CD14-positive monocyte (primary cell): ENCODE measurements around the gene CNTN5. TPM values are rescaled to one million over a fixed set of nuclear protein-coding genes. Genes with fewer than 3 reads are reported as not detected.

ENCODE experiments used
- DNase-seq, 3 donors: peaks; one replicate each; pipeline ENCODE4 v3.0.0-alpha.2; 2011 to 2022
- H2AFZ ChIP-seq: 2 replicates; pipeline ENCODE4 v1.6.0; 2012; ENCODE audit warnings: mild to moderate bottlenecking, low read depth, low read length, inconsistent platforms; ENCODE audit not compliant: insufficient read depth, poor library complexity, severe bottlenecking
- H3K27ac ChIP-seq, 2 donors: 1 replicate in 1 of 2; 2 replicates in 1 of 2; pipeline ENCODE4 v1.5.1; 2012 to 2013; ENCODE audit warnings: low read length in 2 of 2, control low read depth in 1 of 2, inconsistent platforms in 1 of 2, low read depth in 1 of 2, mild to moderate bottlenecking in 1 of 2
- H3K27me3 ChIP-seq, 2 donors: one replicate each; pipeline versions ENCODE4 v1.6.0 to v1.6.1; 2011 to 2013; ENCODE audit warnings: low read length in 2 of 2; ENCODE audit not compliant: control insufficient read depth in 2 of 2, insufficient read depth in 2 of 2
- H3K36me3 ChIP-seq, 2 donors: replicated peaks in 1 of 2; 1 replicate in 1 of 2; 2 replicates in 1 of 2; pipeline versions ENCODE4 v1.5.1 to v1.6.1; 2012 to 2013; ENCODE audit warnings: low read length in 2 of 2, control low read depth in 1 of 2, inconsistent platforms in 1 of 2, mild to moderate bottlenecking in 1 of 2; ENCODE audit not compliant: insufficient read depth in 2 of 2, control insufficient read depth in 1 of 2
- H3K4me1 ChIP-seq, 2 donors: 1 replicate in 1 of 2; 2 replicates in 1 of 2; pipeline versions ENCODE4 v1.5.1 to v1.6.1; 2012 to 2013; ENCODE audit warnings: low read length in 2 of 2, control low read depth in 1 of 2, inconsistent platforms in 1 of 2, mild to moderate bottlenecking in 1 of 2, moderate library complexity in 1 of 2; ENCODE audit not compliant: insufficient read depth in 2 of 2, control insufficient read depth in 1 of 2
- H3K4me2 ChIP-seq: replicated peaks from 2 replicates; pipeline ENCODE3; 2012; ENCODE audit warnings: low read length, moderate library complexity, mild to moderate bottlenecking; ENCODE audit not compliant: poor library complexity, severe bottlenecking; ENCODE audit errors: extremely low read depth
- H3K4me3 ChIP-seq, 3 experiments: fragments of 200-600 bp in 1 of 3; sonication (generic) in 1 of 3; replicated peaks in 1 of 3; 1 replicate in 2 of 3; 2 replicates in 1 of 3; pipeline ENCODE4 v1.5.1; 2011 to 2013; ENCODE audit warnings: low read length in 3 of 3, mild to moderate bottlenecking in 3 of 3, control low read depth in 2 of 3, low read depth in 2 of 3, inconsistent platforms in 1 of 3, moderate library complexity in 1 of 3
- H3K79me2 ChIP-seq: 2 replicates; pipeline ENCODE4 v1.6.0; 2012; ENCODE audit warnings: mild to moderate bottlenecking, control low read depth, inconsistent platforms, low read length, moderate library complexity; ENCODE audit not compliant: insufficient read depth
- H3K9ac ChIP-seq: 2 replicates; pipeline ENCODE4 v1.6.0; 2017; ENCODE audit warnings: low read length, mild to moderate bottlenecking; ENCODE audit not compliant: insufficient read depth, poor library complexity, severe bottlenecking
- H3K9me3 ChIP-seq, 2 donors: replicated peaks in 1 of 2; 1 replicate in 1 of 2; 2 replicates in 1 of 2; pipeline versions ENCODE4 v1.5.1 to v1.6.1; 2012 to 2013; ENCODE audit warnings: low read length in 2 of 2, control low read depth in 1 of 2; ENCODE audit not compliant: control insufficient read depth in 1 of 2, insufficient read depth in 1 of 2
- H4K20me1 ChIP-seq: 2 replicates; pipeline ENCODE4 v1.6.0; 2012; ENCODE audit warnings: mild to moderate bottlenecking, low read length, control low read depth, moderate library complexity; ENCODE audit not compliant: insufficient read depth
- H3K27ac Mint-ChIP-seq, 7 donors: one replicate each; pipeline ENCODE4 v1.8.0; 2020; ENCODE audit warnings: mild to moderate bottlenecking in 7 of 7, mixed read lengths in 7 of 7, moderate library complexity in 6 of 7, inconsistent platforms in 2 of 7
- H3K27me3 Mint-ChIP-seq, 3 donors: one replicate each; pipeline ENCODE4 v1.8.0; 2021 to 2022; ENCODE audit warnings: low read depth in 3 of 3, mild to moderate bottlenecking in 3 of 3, mixed read lengths in 3 of 3, moderate library complexity in 3 of 3, inconsistent platforms in 1 of 3
- H3K36me3 Mint-ChIP-seq, 2 donors: one replicate each; pipeline ENCODE4 v1.8.0; 2020; ENCODE audit warnings: mixed read lengths in 2 of 2, inconsistent platforms in 1 of 2, mild to moderate bottlenecking in 1 of 2
- H3K4me1 Mint-ChIP-seq: one replicate; pipeline ENCODE4 v1.8.0; 2020; ENCODE audit warnings: mild to moderate bottlenecking, mixed read lengths
- H3K4me3 Mint-ChIP-seq, 2 donors: one replicate each; pipeline ENCODE4 v1.8.0; 2020; ENCODE audit warnings: mild to moderate bottlenecking in 2 of 2, mixed read lengths in 2 of 2, moderate library complexity in 1 of 2
- H3K9me3 Mint-ChIP-seq, 7 donors: one replicate each; pipeline ENCODE4 v1.8.0; 2020 to 2022; ENCODE audit warnings: mixed read lengths in 7 of 7, mild to moderate bottlenecking in 6 of 7, moderate library complexity in 6 of 7, inconsistent platforms in 2 of 7
- CTCF ChIP-seq: fragments of 200-600 bp; IDR thresholded peaks from one replicate; pipeline ENCODE4 v1.8.0; 2022; ENCODE audit warnings: antibody characterized with exemption, mild to moderate bottlenecking
- WGBS: methylation state at CpG from one replicate; pipeline ENCODE4 v1.1.5; 2013; ENCODE audit warnings: missing lambda C conversion rate; ENCODE audit not compliant: insufficient coverage; 5-methylcytosine and 5-hydroxymethylcytosine counted together
- intact Hi-C, 2 donors: fragments of 100-400 bp; cut with micrococcal nuclease; formaldehyde crosslinking; loops; one replicate each; pipeline versions ENCODE4 v1.15.0 to v1.15.1; 2023
- polyA plus RNA-seq, 3 donors: library from polyadenylated mRNA; depleted of rRNA in 1 of 3; unstranded in 2 of 3; stranded (reverse) in 1 of 3; fragments of 300-500 nt in 2 of 3; fragments of >200 nt in 1 of 3; fragmentation: Illumina TruSeq in 2 of 3; gene quantifications; 1 replicate in 2 of 3; 2 replicates in 1 of 3; pipeline ENCODE4 v1.2.3, GENCODE V29; 2012 to 2021

Gene CNTN5
- polyA plus RNA-seq, 3 donors = not detected

- no peaks in the 10 kb centered on the region for H3K27me3 ChIP-seq
- Mint-ChIP-seq H3K4me1 (no peaks in the 10 kb centered on the region), H3K4me3 (no peak overlapping the region), H3K27me3 (no peaks in the 10 kb centered on the region), H3K36me3 (no peaks in the 10 kb centered on the region), H3K9me3 (peaks cover 0 to 2% (median 0%) of the 10 kb centered on the region in 7 donors), H3K27ac (no peak overlapping the region)
- WGBS = no CpG with 5 or more reads among the region's 5 CpGs
- H3K79me2 ChIP-seq = no peaks in the 10 kb centered on the region
- H3K4me2 ChIP-seq = no peak overlapping the region
- H3K9me3 ChIP-seq = no peaks in the 10 kb centered on the region
- no peaks in the 10 kb centered on the region for H4K20me1 ChIP-seq
- no peaks in the 10 kb centered on the region for H3K4me1 ChIP-seq
- no peak overlapping the region for H3K9ac ChIP-seq
- H3K36me3 ChIP-seq = no peaks in the 10 kb centered on the region
- no peak overlapping the region for H2AFZ ChIP-seq
- no peak overlapping the region for H3K27ac ChIP-seq
- no peak overlapping the region for H3K4me3 ChIP-seq
- no peak for DNase-seq
- intact Hi-C loops = no loop called here
- TF ChIP-seq CTCF = no peak
Observed at GRCh38 chr11:100297516-100297915, 1276.8 kb downstream of the CNTN5 start.

DNA sequence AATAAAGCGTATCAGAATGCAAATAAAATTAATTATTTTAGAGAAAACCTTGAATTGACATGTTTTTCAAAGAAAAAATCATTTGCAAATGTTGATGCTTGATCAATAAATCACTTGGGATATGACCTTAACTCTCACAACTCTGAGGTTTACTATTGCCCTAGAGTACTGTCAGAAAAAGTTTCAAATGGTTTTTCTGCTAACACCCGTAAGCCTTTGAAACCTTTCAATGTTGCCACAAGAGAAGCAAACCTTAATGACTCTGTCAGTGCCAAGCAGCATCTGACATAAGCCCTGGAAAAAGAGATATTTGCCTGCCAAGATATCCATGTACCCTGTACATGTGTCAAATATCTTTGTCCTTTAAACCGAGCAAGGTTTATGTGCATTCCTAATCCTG, 1282.1 kb downstream of the CNTN5 start:
- Histone ChIP-seq H2AFZ (no peak overlapping the region), H3K9ac (no peak overlapping the region), H3K4me1 (no peaks in the 10 kb centered on the region), H3K4me2 (no peak overlapping the region), H3K4me3 (no peak overlapping the region), H4K20me1 (no peaks in the 10 kb centered on the region), H3K79me2 (no peaks in the 10 kb centered on the region), H3K27ac (no peak overlapping the region), H3K36me3 (no peaks in the 10 kb centered on the region), H3K9me3 (no peaks in the 10 kb centered on the region), H3K27me3 (no peaks in the 10 kb centered on the region)
- intact Hi-C loops = no loop called here
- H3K36me3 Mint-ChIP-seq = no peaks in the 10 kb centered on the region
- H3K4me3 Mint-ChIP-seq = no peak overlapping the region
- H3K27me3 Mint-ChIP-seq = no peaks in the 10 kb centered on the region
- H3K9me3 Mint-ChIP-seq = peaks cover 0 to 3% (median 0%) of the 10 kb centered on the region in 7 donors
- no peak for DNase-seq
- no peak overlapping the region for H3K27ac Mint-ChIP-seq
- no peak for TF ChIP-seq CTCF
- 90% methylated on average over 1 of the region's 3 CpGs for WGBS
- no peaks in the 10 kb centered on the region for H3K4me1 Mint-ChIP-seq
